LNCAP (cell line): ENCODE data around the gene MRPS7.

Source experiments
- TF ChIP-seq, protein P1 (sequence below): fragments of 450-650 bp; IDR thresholded peaks from 2 replicates; pipeline ENCODE4 v1.5.1; 2017; ENCODE audit warnings: mild to moderate bottlenecking

MRPS7 gene

DNA sequence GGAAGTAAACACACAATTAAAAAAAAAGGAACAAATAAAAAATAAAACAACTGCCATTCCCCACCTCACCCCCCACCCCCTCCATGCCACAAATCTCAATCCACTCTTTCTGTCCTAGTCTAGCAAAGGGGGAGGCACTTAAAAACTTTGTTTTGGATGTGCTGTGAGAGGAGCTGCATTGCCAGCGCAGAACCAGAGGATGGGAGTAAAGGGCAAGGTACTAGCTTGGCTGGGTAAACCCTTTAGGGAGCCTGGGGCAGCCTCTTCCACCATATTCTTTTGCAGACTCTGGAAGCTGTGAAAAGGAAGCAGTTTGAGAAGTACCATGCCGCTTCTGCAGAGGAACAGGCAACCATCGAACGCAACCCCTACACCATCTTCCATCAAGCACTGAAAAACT is 1.4 kb downstream of the MRPS7 start:
- TF ChIP-seq, protein P1, sequence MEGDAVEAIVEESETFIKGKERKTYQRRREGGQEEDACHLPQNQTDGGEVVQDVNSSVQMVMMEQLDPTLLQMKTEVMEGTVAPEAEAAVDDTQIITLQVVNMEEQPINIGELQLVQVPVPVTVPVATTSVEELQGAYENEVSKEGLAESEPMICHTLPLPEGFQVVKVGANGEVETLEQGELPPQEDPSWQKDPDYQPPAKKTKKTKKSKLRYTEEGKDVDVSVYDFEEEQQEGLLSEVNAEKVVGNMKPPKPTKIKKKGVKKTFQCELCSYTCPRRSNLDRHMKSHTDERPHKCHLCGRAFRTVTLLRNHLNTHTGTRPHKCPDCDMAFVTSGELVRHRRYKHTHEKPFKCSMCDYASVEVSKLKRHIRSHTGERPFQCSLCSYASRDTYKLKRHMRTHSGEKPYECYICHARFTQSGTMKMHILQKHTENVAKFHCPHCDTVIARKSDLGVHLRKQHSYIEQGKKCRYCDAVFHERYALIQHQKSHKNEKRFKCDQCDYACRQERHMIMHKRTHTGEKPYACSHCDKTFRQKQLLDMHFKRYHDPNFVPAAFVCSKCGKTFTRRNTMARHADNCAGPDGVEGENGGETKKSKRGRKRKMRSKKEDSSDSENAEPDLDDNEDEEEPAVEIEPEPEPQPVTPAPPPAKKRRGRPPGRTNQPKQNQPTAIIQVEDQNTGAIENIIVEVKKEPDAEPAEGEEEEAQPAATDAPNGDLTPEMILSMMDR = no peak

DNA sequence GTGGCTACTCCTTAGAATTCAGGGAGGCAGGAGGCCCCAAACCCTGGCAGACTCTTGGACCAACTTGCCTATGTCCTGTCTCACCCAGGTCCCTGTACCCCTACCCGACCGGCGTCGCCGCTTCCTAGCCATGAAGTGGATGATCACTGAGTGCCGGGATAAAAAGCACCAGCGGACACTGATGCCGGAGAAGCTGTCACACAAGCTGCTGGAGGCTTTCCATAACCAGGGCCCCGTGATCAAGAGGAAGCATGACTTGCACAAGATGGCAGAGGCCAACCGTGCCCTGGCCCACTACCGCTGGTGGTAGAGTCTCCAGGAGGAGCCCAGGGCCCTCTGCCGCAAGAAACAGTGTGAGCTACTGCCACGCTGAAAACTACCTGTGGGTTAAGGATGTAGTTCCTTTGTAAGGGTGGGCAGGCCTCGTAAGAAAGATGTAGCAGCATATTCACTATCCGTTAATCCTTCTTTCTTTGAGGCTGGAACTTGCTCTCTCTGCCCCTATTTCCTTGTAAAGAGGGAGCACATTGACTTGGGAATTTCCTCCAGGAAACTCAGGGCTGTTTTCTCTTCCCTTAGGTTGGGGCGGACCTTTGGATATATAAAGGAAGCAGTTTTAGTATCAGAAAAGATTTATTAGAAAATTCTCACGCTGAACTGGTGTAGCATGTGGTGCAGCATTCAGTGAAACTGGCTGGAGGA is 4.1 kb downstream of the MRPS7 start:
- TF ChIP-seq, protein P1 = no peak

DNA sequence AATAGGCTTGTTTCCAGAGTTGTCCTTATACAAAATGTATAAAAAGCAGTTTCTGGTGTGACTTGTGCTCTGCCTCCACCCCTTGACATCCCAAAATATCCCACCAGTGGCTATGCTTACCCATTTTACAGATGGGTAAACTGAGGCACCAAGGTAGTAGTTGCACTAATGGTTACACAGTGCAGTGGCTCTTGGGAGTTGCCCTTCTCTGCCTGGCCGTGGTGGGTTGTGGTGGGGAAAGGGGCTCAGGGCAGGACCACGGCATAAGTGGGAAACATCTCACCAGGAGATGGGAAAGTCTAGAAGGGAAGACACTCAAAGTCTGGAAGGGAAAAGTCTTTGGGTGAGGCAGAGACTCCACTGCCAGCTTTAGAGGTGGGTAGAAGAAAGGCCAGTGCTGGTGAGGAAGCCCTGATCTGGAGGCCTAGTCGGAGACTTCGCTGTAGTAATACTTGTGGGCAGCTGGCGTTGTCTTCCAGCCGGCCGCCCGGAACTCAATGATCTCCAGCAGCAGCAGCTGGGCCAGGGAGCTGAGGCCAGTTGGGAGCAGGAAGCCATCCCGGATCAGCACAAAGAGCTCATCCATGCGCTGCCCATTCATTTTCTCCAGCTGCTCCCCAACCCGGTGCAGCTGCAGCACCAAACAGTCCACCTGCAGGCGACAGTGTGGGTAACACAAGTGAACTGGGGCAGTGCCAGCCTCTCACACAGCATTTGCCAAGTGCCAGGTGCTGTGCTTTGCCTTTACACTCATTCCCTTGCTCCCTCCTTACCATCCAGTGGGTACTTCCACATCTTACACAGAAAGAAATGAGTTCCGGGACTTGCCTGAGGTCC is 4.9 kb downstream of the MRPS7 start:
- TF ChIP-seq, protein P1 = no peak

DNA sequence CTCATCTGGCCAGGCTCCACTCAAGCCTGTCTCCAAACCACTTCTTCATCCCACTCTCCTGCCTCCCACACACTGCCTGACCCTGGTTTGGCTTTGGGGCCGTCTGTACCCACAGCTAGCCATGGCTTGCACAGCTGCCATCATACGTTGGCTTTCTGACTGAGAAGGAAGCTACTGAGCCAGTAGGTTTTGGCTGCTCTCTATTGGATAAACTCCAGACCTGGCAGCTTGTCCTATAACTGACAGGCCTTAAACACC is 5.4 kb downstream of the MRPS7 start:
- TF ChIP-seq, protein P1 = no peak

DNA sequence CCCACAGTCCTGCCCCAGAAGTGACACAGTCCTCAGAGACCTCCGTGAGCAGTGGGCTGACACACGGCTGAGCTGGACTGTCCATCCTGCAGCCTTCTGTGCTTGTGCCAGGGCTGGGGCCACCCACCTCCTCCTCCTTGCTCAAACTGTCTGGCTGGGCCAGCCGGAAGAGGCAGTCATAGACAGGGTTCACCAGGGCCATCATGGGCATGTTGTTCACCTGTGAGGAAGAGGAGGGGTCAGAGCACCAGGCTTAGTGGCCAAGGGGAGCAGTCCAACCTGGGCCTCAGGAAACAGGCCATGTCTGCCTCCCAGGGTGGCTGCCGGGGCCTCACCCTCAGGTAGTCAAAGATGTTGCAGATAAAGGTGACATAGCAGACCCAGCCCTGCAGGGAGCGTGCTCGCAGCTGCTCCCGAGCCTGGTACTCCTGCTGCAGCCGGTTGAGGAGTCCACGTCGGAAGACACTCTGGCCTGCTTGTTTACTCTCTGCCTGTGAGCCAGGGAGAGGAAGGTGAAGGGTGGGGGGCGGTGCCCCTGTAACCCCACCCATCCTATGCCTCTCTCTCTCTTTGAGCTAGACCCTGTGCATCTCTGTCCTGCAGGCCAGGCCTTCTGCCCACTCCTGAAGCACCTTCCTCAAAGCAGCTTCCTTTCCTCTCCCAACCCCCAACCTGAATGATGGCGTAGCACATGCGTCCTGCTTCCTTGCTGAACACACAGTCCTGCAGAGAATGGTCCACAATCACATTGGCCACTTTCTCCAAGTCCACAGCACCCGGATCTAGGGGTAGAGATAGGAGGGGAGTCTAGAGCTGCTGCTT is 5.9 kb downstream of the MRPS7 start:
- TF ChIP-seq, protein P1 = no peak

DNA sequence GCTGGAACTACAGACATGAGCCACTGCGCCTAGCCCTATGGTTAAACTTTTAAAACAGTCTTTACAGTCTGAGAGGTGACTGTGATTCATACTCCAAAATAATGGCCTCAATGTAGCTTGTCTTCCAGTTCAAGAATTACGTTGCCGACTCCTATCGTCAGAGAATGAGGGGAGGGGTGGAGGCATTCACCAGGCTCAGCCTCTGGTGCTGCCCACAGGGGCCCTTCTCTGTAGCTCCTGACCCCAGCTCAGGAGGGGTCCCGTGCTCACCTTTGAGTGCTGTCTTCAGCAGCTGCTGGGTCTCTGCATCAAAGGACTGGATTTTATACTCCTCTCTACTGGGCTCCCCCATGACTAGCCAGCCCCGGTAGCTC is 8.2 kb downstream of the MRPS7 start:
- TF ChIP-seq, protein P1 = no peak

DNA sequence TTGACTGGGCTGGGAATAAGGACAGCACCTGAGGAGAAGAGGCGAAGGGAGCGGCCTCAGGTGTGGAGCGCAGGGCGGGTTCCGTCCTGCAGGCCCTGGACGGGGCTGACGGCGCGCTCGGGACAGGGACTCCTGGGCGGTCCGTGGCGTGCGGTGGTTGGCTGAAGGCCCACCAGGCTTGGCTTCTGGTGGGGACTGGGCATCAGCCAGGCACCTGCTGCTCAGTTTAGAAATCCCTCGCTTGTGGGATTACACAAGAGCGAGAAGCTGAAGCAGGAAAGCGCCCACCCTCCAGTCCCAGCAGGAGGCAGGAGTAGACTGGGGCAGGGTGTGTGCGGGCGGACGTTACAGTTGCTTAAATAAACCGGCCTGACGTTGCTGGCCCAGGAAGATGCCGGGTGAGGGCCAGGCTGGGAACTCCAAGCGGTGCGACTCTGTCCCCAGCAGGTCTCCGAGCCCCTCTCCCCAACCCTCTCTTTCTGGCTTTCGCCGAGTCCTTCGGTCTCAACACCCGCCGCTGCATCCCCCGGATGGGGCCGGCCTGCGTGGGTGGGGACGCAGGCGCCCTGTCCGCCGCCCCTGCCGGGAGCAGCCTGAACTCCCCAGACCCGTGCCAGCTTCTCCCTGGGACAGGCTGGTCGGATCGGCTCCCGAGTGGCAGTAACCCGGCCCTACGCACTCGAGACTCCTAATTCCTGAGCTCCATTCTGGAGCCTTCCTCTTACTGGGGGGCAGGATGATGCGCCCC is 8.7 kb downstream of the MRPS7 start:
- TF ChIP-seq, protein P1 = no peak
